ENCODE results near the gene ZG16.

DNA sequence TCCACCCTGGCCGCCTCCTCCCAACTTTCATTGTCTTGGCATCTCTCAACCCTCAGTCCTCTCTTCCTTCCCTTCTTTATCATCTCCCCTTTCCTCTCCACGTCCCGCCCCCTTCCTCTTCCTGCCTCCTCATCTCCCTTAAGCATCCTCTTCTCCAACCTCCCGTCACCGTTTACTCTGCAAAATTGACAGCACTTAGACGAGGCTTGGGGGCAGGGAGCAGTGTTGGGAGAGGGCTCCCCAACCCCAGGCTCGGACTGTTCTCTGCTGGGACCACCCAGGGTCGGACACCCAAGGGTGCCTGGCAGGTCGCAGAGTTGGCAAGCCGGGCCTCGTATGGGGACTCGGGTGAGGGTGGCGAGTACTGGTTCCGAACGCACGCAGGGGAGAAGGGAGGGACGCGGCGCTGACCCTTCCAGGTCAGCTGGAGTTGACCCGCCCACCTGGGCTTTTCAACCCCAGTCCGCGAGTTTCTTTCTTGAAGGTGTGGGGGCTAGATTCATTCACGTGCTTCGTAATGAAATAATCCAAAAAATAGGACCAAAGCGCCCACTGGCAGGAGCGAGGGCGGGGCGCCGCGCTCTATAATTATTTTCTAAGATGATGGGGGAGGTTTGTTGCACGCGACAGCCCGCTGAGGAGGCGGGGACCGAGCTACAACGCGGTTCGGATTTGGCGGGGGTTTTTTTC lies 37.1 kb downstream of the ZG16 start:
- TF ChIP-seq, protein P1, sequence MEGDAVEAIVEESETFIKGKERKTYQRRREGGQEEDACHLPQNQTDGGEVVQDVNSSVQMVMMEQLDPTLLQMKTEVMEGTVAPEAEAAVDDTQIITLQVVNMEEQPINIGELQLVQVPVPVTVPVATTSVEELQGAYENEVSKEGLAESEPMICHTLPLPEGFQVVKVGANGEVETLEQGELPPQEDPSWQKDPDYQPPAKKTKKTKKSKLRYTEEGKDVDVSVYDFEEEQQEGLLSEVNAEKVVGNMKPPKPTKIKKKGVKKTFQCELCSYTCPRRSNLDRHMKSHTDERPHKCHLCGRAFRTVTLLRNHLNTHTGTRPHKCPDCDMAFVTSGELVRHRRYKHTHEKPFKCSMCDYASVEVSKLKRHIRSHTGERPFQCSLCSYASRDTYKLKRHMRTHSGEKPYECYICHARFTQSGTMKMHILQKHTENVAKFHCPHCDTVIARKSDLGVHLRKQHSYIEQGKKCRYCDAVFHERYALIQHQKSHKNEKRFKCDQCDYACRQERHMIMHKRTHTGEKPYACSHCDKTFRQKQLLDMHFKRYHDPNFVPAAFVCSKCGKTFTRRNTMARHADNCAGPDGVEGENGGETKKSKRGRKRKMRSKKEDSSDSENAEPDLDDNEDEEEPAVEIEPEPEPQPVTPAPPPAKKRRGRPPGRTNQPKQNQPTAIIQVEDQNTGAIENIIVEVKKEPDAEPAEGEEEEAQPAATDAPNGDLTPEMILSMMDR (conservative IDR thresholded peaks at IDR 0.05 in 1 of 2, IDR thresholded peaks at IDR 0.05 in 1 of 2; ENCODE audit: extremely low read depth in 1 of 2, insufficient read depth in 1 of 2, low read depth in 1 of 2, low read length in 2 of 2) = no peak
- TF ChIP-seq EZH2 (IDR thresholded peaks at IDR 0.05; ENCODE audit: borderline replicate concordance, low read length) = no peak

Data from mammary epithelial cell (primary cell).